Activated CD8-positive, alpha-beta T cell treated with anti-CD3 and anti-CD28 coated beads for 36 hours (primary cell): ENCODE data around the gene EPHA5. TPM values are rescaled to one million over a fixed set of nuclear protein-coding genes. Genes with fewer than 3 reads are reported as not detected.

Experiments
- ATAC-seq: fragments of 200-7000 bp; cut with Tn5 transposase; one replicate; pipeline ENCODE4 v1.10.0; 2021; ENCODE audit warnings: mild to moderate bottlenecking, moderate library complexity
- CTCF ChIA-PET: fragments of 350-600 bp; sonication (Branson Sonifier 250); formaldehyde crosslinking; loops from one replicate; lab custom pipeline; 2021; ENCODE audit warnings: antibody characterized with exemption; lab: Charles Lee
- POLR2A ChIA-PET: fragments of 350-600 bp; sonication (Branson Sonifier 250); formaldehyde crosslinking; loops from one replicate; lab custom pipeline; 2021; ENCODE audit warnings: antibody characterized with exemption; lab: Charles Lee
- DNase-seq: peaks from one replicate; pipeline ENCODE4 v3.0.0-alpha.2; 2020
- H3K27ac Mint-ChIP-seq: one replicate; pipeline ENCODE4 v1.8.0; 2021; ENCODE audit warnings: mild to moderate bottlenecking, mixed read lengths
- H3K27me3 Mint-ChIP-seq: one replicate; pipeline ENCODE4 v1.8.0; 2021; ENCODE audit warnings: mixed read lengths
- H3K36me3 Mint-ChIP-seq: one replicate; pipeline ENCODE4 v1.8.0; 2021; ENCODE audit warnings: low read depth, mixed read lengths
- H3K4me1 Mint-ChIP-seq: one replicate; pipeline ENCODE4 v1.8.0; 2021; ENCODE audit warnings: low read depth, mixed read lengths
- H3K4me3 Mint-ChIP-seq: one replicate; pipeline ENCODE4 v1.8.0; 2021; ENCODE audit warnings: mild to moderate bottlenecking, moderate library complexity, mixed read lengths
- H3K9me3 Mint-ChIP-seq: one replicate; pipeline ENCODE4 v1.8.0; 2021; ENCODE audit warnings: mixed read lengths
- intact Hi-C: fragments of 100-400 bp; cut with micrococcal nuclease; formaldehyde crosslinking; loops from one replicate; pipeline ENCODE4 v1.10.0; 2022
- total RNA-seq, 2 experiments: library from RNA; stranded (reverse); gene quantifications; one replicate each; pipeline ENCODE4 v1.2.3, GENCODE V29; 2021
- TF ChIP-seq, protein P1 (sequence below): fragments of 200-600 bp; IDR thresholded peaks from one replicate; pipeline ENCODE4 v1.8.0; 2022; ENCODE audit warnings: antibody characterized with exemption, mild to moderate bottlenecking

The EPHA5 gene
- total RNA-seq, 2 experiments from 2014 or later = not detected

DNA sequence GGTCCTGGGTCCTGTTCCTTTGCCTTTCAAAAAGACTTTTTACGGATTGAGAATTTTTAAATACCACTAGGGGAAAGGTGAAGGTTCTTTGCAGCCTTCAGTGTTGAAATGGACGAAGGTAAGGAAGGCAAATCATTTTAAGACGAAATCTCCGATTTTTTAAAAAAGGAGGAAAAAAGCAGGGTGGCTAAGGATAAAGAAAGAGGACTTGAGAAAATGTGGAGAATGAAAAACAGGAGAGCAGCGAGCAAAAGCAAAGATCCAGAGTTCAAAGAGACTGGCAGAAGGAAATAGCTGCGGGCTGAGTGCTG is 314 bp downstream of the EPHA5 start:
- Mint-ChIP-seq H3K27me3 (peaks cover 39% of the 10 kb centered on the region), H3K4me3 (no peak overlapping the region), H3K27ac (no peak overlapping the region), H3K4me1 (peaks cover 6% of the 10 kb centered on the region), H3K36me3 (no peaks in the 10 kb centered on the region), H3K9me3 (no peaks in the 10 kb centered on the region)
- POLR2A ChIA-PET = no interaction called here
- DNase-seq (no peak), ATAC-seq (no peak)
- CTCF ChIA-PET = no interaction called here
- intact Hi-C loops = no loop called here
- TF ChIP-seq, protein P1, sequence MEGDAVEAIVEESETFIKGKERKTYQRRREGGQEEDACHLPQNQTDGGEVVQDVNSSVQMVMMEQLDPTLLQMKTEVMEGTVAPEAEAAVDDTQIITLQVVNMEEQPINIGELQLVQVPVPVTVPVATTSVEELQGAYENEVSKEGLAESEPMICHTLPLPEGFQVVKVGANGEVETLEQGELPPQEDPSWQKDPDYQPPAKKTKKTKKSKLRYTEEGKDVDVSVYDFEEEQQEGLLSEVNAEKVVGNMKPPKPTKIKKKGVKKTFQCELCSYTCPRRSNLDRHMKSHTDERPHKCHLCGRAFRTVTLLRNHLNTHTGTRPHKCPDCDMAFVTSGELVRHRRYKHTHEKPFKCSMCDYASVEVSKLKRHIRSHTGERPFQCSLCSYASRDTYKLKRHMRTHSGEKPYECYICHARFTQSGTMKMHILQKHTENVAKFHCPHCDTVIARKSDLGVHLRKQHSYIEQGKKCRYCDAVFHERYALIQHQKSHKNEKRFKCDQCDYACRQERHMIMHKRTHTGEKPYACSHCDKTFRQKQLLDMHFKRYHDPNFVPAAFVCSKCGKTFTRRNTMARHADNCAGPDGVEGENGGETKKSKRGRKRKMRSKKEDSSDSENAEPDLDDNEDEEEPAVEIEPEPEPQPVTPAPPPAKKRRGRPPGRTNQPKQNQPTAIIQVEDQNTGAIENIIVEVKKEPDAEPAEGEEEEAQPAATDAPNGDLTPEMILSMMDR = no peak

DNA sequence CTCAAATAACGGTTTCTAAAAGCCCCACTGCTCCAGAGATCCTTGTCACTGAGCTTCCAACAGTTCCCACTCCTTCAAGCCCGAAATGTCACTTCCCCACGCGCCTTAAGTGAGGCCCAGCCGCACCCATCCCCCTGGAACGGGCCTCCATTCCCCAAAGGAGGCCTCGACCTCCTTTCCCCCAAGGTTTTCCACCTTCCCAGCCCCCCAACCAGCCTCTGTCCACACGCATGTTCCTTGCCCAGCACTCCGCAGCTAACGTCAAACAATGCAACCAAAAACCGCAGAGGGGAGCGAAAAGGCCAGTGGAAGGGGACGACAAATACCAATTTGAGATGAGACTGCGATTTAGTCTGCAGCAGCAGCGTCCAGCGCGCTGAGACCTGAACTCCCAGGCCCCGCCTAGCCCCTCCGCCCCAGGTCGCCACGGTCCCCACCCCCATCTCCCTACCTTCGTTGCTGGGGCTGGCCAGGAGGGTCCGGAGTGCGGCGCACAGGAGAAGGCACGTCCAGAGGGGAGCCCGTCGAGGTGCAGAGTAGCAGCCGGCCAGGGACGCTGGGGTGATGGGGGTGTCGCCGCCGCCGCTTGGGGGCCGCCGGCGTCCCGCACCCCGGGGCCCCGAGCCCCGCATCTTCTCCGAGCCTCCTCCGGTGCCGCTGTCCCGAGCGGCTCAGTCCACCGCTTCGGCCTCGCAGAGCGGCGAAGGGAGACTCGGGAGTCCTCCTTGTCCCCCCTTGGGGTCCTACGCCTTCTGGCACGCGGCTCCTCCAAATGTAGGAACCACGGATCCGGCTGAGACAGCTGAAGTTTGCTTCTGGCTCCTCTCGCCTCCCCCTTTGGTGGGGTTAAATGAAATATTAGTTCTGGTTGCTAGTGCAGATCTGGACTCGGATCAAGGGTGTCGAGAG is 924 bp downstream of the EPHA5 start:
- ATAC-seq (no peak), DNase-seq (no peak)
- POLR2A ChIA-PET = no interaction called here
- intact Hi-C loops = no loop called here
- Mint-ChIP-seq H3K4me1 (peaks cover 6% of the 10 kb centered on the region), H3K9me3 (no peaks in the 10 kb centered on the region), H3K4me3 (no peak overlapping the region), H3K27ac (no peak overlapping the region), H3K27me3 (peaks cover 39% of the 10 kb centered on the region), H3K36me3 (no peaks in the 10 kb centered on the region)
- TF ChIP-seq, protein P1 = no peak
- CTCF ChIA-PET = no interaction called here

DNA sequence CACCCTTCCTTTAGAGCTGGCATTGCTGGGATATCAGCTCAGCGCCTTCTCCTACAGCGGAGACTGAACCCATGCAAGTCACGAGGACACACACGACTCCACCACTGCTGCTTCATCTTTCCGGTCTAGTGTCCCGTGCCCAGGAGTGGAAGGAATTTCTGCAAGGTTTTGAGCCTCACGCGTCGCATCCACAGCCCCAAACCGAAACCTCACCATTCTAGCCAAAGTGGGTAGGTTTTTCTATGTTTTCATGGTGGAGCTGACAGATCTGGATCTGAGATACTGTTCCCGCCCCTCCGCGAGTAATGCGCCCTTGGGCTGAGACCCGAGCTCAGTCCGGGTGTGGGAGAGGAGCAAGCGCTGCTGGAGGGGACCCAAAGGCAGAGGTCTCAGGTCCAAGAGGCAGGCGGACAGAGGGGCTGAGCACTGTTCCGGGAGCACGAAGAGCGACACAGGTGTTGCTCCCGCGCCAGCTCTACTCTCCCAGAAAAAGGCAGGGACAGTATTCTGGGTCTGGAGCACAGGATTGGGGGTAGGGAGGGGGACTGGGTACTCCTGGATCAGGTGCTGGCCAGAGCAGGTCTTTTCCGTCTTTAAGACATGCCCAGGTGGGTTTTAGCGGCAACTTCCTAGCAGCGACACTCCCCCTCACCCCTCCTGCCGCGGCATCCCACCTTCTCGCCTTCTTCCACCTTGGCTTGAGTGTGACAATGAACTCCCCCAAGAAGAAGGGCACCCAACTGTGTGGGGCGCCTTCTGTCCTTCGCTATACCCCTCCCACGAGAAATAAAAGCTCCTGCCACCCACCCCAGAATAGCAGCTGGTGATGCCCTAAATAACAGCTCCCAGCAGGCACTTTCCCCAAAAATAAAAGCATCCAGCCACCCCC is 1.8 kb downstream of the EPHA5 start:
- no peaks in the 10 kb centered on the region for H3K9me3 Mint-ChIP-seq
- no peak overlapping the region for H3K4me3 Mint-ChIP-seq
- peaks cover 39% of the 10 kb centered on the region for H3K27me3 Mint-ChIP-seq
- no peaks in the 10 kb centered on the region for H3K36me3 Mint-ChIP-seq
- ChIA-PET POLR2A (no interaction called here), CTCF (no interaction called here)
- no peak overlapping the region for H3K27ac Mint-ChIP-seq
- TF ChIP-seq, protein P1 = no peak
- ATAC-seq = no peak
- H3K4me1 Mint-ChIP-seq = peaks cover 6% of the 10 kb centered on the region
- DNase-seq = no peak
- intact Hi-C loops = no loop called here

DNA sequence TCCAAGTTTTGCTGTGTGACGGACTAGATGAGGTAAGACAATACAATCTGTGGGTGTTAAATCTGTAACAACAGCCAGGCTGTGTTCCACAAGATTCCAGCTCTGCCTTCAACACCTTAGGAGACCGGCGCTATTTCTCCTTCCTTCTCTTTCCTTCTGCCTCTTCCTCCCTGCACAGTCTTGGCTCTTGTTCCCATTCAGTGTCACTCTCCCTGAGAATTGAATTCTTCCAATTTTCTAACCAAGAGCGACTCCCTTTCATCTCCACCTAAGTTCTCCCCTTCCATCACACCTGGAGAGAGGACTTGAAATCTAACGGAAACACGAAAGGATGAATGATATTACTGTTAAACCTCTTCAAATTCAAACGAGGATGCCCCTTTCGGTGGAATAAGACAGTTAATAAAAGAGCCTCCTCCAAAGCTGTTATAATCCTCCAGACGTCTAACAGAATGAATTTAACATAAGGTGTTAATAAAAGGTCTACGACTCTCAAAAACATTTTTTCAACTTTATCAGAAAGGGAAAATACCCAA is 2.7 kb downstream of the EPHA5 start:
- H3K27me3 Mint-ChIP-seq = peaks cover 39% of the 10 kb centered on the region
- CTCF ChIA-PET = no interaction called here

More for the DNA sequence above, 2.7 kb downstream of the EPHA5 start:
- Mint-ChIP-seq H3K4me1 (peaks cover 6% of the 10 kb centered on the region), H3K27ac (no peak overlapping the region), H3K9me3 (peaks cover 1% of the 10 kb centered on the region), H3K36me3 (no peaks in the 10 kb centered on the region), H3K4me3 (no peak overlapping the region)
- DNase-seq (no peak), ATAC-seq (no peak)
- intact Hi-C loops = no loop called here
- TF ChIP-seq, protein P1 = no peak
- POLR2A ChIA-PET = no interaction called here
